H1 (cell line): ENCODE measurements around the gene SNRNP40. TPM values are rescaled to one million over a fixed set of nuclear protein-coding genes. Genes with fewer than 3 reads are reported as not detected.

ENCODE experiments used
- ASH2L ChIP-seq: fragments of 200-600, 300-600 bp; sonication (generic); IDR thresholded peaks from one replicate; pipeline ENCODE4 v1.7.1; 2017; ENCODE audit warnings: low read length
- CHD7 ChIP-seq: fragments of 300-600 bp; sonication (generic); IDR thresholded peaks from 2 replicates; pipeline ENCODE4 v1.7.1; 2012; ENCODE audit warnings: low read length, moderate library complexity, mild to moderate bottlenecking, inconsistent platforms; ENCODE audit not compliant: insufficient replicate concordance
- E2F6 ChIP-seq: IDR thresholded peaks from 2 replicates; pipeline ENCODE4 v1.6.1; 2012; ENCODE audit warnings: inconsistent platforms
- JUN ChIP-seq: IDR thresholded peaks from 2 replicates; pipeline ENCODE4 v1.6.1; 2011; ENCODE audit warnings: low read depth, mild to moderate bottlenecking, improper control_type of control experiment, low read length
- JUND ChIP-seq: IDR thresholded peaks from 2 replicates; pipeline ENCODE4 v1.6.1; 2011; ENCODE audit warnings: mild to moderate bottlenecking, improper control_type of control experiment, low read length
- PHF8 ChIP-seq: fragments of 200-600 bp; sonication (generic); conservative IDR thresholded peaks from 2 replicates; pipeline ENCODE4 v1.7.1; 2012; ENCODE audit warnings: low read depth, mild to moderate bottlenecking, inconsistent platforms, low read length, moderate library complexity
- RAD21 ChIP-seq, 2 experiments: IDR thresholded peaks in 1 of 2; conservative IDR thresholded peaks in 1 of 2; 2 replicates each; pipeline ENCODE4 v1.6.1; 2011; ENCODE audit warnings: low read depth in 2 of 2, low read length in 2 of 2, improper control_type of control experiment in 1 of 2, inconsistent platforms in 1 of 2, mild to moderate bottlenecking in 1 of 2, moderate library complexity in 1 of 2
- SAP30 ChIP-seq: fragments of 300-600 bp; sonication (generic); IDR thresholded peaks from 2 replicates; pipeline ENCODE4 v1.7.1; 2012; ENCODE audit warnings: low read length, moderate library complexity, mild to moderate bottlenecking, inconsistent platforms; ENCODE audit not compliant: insufficient read depth, insufficient replicate concordance
- USF2 ChIP-seq: IDR thresholded peaks from 2 replicates; pipeline ENCODE4 v1.6.1; 2011; ENCODE audit warnings: low read length, improper control_type of control experiment
- polyA plus RNA-seq, 7 experiments: library from polyadenylated mRNA; depleted of rRNA in 3 of 7; stranded (reverse) in 5 of 7; unstranded in 2 of 7; fragments of >200 nt in 5 of 7; fragments of 200-250 nt in 2 of 7; gene quantifications; 1 replicate in 5 of 7; 2 replicates in 1 of 7; 4 replicates in 1 of 7; pipeline versions ENCODE4 v1.2.1 to v1.2.3, GENCODE V29; 2011 to 2013; ENCODE audit warnings: missing spikeins in 2 of 7, mixed read lengths in 2 of 7
- total RNA-seq: library from RNA; stranded (reverse); fragmentation: NEBNext Ultra II Directional; extraction: Animal tissue kit (Norgen Biotek cat#: 25700); gene quantifications from 2 replicates; pipeline ENCODE4 v1.2.1, GENCODE V29; 2021

The SNRNP40 gene
- total and polyA plus RNA-seq, 2 of the 8 experiments (the other 6 are each of a cell fraction or from before 2014, with no cell fraction given): 97.4 to 113 TPM

GRCh38 chr1:31234870-31235269 lies 61.7 kb downstream of the SNRNP40 start (continued):
- TF ChIP-seq CHD7 (no peak), USF2 (no peak), ASH2L (no peak), JUN (no peak), JUND (no peak), SAP30 (no peak), RAD21 (IDR thresholded peaks at IDR 0.05 in 1 of 2, conservative IDR thresholded peaks at IDR 0.05 in 1 of 2; ENCODE audit: low read depth in 2 of 2, low read length in 2 of 2) (no peak), PHF8 (no peak), E2F6 (no peak)
